Uterus (tissue), 2 donors: ENCODE measurements around the gene MCM3AP.

Experiments used
- CTCF ChIP-seq, 4 experiments: fragments of 200-600 bp in 2 of 4; fragments of 450-650 bp in 2 of 4; sonication (generic) in 2 of 4; IDR thresholded peaks; one replicate each; pipeline ENCODE4 v1.5.1; 2016 to 2019; ENCODE audit warnings: antibody characterized with exemption in 4 of 4, mild to moderate bottlenecking in 2 of 4, moderate library complexity in 1 of 4
- POLR2A ChIP-seq, 2 donors: fragments of 450-650 bp; IDR thresholded peaks; one replicate each; pipeline ENCODE4 v1.6.1; 2016; ENCODE audit warnings: antibody characterized with exemption in 2 of 2, mild to moderate bottlenecking in 1 of 2, moderate library complexity in 1 of 2

- TF ChIP-seq CTCF (IDR thresholded peaks at IDR 0.05) (no peak), POLR2A (IDR thresholded peaks at IDR 0.05) (no peak)
These were observed 50.9 kb downstream of the MCM3AP start for GRCh38 chr21:46234436-46234950.
